HG03139 (cell line): ENCODE data around the gene PCBP3.
"Not testable (repeated sequence)": the region's sequence is repeated elsewhere in the genome, so short reads cannot be mapped to it uniquely, and the experiment has no call there.

Source experiments
- ATAC-seq: cut with Tn5 transposase; IDR thresholded peaks from one replicate; pipeline ENCODE4 v1.9.1; 2021; ENCODE audit not compliant: unreplicated experiment

The PCBP3 gene

DNA sequence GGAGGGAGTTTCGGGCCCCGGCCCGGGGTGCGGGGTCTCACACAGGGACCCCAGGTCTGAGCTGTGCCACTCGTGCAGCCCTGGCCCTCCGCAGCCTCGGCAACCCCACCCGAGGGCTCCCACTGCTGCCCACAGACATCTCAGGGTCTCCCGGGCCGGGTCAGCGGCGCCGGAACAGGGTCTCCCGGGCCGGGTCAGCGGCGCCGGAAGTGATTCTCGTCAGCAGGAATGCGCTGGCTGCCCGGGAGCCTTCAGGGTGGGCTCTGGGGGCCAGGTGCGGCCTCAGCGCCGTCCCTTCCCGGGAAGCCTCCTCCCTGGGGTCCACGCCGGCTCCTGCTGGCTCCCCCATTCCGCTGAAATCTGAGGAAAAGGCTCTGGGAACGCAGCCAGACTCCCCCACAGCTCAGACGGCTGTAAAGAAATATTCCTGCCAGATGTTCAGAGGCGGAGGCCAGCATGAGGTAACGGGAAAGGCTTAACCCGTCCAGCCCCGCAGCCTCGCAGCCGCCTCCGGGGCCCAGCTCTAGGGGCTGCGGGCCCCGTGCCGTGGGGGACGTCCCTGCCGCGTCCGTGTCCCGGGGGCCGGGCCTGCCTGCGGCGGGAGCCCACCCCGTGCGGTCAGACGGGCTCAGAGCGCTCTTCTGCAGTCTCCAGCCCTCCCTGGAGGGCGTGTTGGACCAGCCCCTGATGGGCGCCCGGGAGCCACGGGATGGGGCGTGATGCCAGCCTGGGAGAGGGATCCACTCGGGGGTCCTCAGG lies 329.4 kb downstream of the PCBP3 start:
- ATAC-seq, result no peak

DNA sequence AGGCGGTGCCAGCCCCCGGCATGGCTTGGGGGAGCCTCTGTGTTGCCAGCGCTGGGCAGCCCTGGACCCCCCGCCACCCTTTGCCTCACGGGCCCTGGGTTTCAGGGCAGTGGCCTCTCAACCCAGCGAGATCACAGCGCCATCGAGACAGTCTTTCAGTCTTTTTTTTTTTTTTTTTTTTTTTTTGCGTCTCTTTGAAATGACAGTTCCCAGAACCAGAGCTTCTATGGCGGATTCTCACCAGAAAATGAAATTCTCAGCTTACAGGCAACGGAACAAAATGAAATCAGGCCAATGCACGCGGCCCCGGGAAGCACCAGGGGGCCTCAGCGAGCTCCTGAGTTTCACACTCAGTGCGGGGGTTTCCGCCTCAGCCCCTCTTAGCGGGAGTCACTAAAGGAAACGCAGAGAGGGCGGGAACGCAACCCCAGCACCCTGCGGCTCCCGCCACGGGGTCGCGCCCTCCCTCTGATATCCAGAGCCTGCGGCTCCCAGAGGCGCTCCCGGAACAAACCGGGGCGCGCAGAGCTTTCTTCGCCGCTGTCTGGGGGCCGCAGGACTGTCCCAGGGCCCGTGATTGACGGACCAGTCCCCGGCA lies 330.0 kb downstream of the PCBP3 start:
- ATAC-seq, result no peak

DNA sequence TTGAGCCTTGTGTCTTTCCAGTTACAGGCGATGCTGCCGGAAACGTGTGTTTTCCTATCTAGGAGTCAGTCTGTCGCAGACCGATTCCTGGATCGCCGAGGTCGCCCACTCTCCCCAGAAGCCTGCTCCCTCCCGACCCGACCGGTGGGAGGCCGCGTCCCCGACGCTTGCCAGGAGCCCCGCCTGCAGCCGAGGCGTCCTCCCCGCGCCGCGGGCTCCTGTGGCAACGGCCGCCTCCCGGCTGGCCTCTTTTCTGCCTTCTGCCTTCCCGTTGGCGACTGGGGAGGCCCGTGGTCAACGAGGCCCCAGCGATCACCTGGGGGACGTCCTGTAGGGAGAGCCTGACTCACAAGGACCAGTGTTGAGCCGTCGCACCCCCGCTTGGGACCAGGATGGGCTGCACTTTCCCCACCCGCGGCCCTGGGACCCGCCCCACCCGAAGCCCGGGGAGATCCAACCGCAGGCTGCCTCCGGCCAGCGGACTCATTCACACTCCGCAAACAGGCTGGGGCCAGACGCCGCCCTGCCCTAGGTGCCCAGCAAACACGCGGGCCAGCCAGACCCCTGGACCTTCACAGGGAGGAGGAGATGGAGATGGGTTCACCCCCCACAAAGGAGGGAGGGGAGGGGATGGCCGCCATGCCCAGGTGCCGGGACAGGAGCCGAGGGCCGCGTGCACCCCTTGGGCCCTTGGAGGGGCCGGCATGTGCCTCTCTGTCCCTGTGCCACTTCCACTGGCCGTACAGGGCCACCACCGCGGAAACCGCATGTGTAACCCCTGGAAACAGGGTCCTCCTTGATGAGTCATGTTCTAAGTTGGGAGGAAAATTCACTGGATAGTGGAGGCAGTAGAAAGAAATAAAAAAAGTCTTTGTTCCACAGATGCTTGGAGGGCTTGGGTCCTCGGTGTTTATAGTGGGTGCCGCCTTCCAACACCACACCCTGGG lies 330.8 kb downstream of the PCBP3 start:
- ATAC-seq, result no peak

DNA sequence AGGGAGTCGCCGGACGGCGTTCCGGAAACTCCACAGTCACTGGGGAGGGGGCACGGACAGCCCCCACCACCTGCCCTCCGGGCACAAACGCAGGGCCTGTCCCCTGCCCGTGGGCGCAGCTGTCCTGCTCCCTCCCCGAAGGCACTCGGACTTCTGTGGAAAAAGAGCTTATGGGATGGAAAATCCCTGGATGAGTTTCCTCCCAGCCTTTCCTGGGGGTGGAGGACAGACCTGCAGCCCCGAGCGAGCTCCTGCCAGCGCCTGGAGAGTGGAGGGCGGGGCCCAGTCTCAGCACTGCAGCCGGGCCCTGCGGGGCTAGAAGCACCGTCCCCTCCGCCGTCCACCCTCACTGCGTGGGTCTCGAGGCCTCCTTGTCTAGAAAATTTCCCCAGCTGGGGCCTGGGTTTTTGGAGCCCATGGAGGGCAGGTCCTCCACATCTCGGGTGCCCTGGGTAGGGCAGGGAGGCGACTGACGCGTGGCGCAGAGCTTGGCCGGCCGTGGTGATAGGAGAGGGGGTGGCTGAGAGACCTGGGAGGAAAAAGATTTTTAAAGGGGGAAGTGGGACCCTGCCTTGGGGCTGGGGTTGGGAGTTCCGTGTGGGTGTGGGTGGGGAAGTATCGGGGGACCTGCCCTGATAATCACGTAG lies 331.6 kb downstream of the PCBP3 start:
- no peak for ATAC-seq

GRCh38 chr21:45975667-45976409 lies 332.3 kb downstream of the PCBP3 start:
- ATAC-seq, result not testable (repeated sequence)

DNA sequence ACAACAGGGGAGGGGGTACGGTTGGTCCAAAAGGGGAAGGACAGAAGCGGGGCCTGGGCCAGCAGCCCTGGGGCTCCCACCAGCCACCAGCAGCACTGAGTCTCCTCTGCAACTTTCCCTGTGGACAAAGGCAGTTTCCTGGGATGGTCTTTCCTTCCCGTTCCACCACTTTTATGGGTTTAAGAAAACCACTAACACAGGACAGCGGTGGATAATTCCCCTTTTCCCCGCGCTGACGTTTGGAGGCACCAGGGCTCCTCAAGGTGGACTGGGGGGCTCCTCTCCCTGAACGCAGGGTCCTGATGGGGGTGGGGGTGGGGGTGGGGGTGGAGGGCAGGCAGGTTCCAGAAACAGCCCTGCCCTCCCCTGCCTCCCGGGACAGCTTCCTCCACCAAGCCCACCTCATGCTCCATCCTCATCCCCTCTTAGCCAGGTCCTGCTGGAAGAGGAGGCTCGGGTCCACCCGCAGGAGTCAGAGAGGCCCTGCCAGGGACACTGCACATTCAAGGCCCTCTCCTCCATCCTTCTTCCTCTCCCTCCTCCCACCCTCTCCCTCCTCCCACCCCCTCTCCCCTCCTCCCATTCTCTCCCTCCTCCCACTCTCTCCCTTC lies 333.3 kb downstream of the PCBP3 start:
- no peak for ATAC-seq

DNA sequence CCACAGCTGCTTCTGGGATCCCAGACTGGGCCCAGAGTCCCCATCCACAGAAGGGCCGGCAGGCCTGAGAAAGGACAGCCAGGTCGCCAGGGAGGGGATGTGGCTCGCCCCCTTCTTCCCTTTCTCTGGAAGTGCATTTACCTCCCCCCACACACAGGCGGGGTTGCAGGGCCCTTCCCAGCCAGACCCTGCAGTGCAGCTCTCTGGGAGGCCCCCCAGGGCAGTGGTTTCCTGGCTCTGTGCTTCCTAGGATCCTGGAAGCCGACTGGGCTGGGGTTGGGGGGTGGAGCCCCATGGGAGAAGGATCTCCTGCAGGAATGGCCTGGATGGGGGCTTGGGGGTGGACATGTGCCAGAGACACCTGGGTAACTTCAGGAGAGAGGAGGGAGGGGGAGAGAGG lies 333.9 kb downstream of the PCBP3 start:
- no peak for ATAC-seq

- ATAC-seq, result no peak
Observed at GRCh38 chr21:45979141-45979631, 335.7 kb downstream of the PCBP3 start.

GRCh38 chr21:45979651-45980050 lies 336.1 kb downstream of the PCBP3 start:
- no peak for ATAC-seq

DNA sequence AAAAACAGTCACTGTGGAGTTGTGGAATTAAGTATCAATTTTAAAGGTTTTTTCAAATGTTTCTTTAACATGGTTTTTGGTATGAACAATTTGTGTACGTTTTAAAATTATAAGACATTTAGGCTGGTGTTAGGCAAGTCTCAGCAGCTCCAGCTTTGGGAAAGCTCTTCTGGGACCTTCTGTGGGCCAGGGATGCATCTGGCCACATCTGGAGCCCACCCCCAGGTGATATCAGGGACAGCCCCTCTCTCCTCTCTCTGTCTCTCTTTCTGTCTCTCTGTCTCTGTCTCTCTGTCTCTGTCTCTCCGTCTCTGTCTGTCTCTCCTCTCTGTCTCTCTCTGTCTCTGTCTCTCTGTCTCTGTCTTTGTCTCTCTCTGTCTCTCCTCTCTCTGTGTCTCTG lies 336.7 kb downstream of the PCBP3 start:
- no peak for ATAC-seq

GRCh38 chr21:45980697-45981096 lies 337.2 kb downstream of the PCBP3 start:
- ATAC-seq, result no peak

- no peak for ATAC-seq
Observed at GRCh38 chr21:45981151-45982091, 337.9 kb downstream of the PCBP3 start, which contains the start of gene COL6A1. TSS of gene COL6A1 (plus strand) at chr21:45981770. CDS start at chr21:45981851, 81 bp downstream.

- no peak for ATAC-seq
Observed at GRCh38 chr21:45982092-45982757, 338.7 kb downstream of the PCBP3 start.

- no peak for ATAC-seq
Observed at GRCh38 chr21:45982758-45983648, 339.5 kb downstream of the PCBP3 start.

DNA sequence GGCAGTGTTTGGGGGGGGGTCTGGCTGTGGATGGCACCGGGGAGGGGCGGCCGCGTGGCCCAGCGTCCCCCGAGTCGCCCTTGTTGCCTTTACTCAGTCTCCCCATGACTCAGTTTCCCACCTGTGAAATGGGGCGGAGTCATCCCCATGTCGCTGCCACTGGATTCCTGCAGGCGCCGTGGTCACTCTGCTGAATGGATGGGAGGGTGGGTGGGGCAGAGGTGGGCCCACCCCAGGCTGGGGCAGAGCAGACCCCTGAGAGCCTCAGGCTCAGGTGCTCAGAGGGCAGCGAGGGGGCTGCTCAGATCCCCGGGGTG lies 340.1 kb downstream of the PCBP3 start:
- ATAC-seq, result no peak

- no peak for ATAC-seq
Observed at GRCh38 chr21:45983981-45984551, 340.5 kb downstream of the PCBP3 start.

- ATAC-seq, result no peak
Observed at GRCh38 chr21:45984584-45985095, 341.1 kb downstream of the PCBP3 start.
